Ovary (tissue), 3 donors: ENCODE data around the gene DDX6.

ENCODE experiments used
- CTCF ChIP-seq, 3 donors: fragments of 450-650 bp in 2 of 3; fragments of 200-600 bp in 1 of 3; IDR thresholded peaks; one replicate each; pipeline versions ENCODE4 v1.5.1 to v1.8.0; 2016 to 2022; ENCODE audit warnings: antibody characterized with exemption in 3 of 3, mild to moderate bottlenecking in 1 of 3
- POLR2A ChIP-seq: fragments of 450-650 bp; IDR thresholded peaks from one replicate; pipeline ENCODE4 v1.6.1; 2017; ENCODE audit warnings: antibody characterized with exemption, mild to moderate bottlenecking, moderate library complexity
- donor health status: DM: no; HTN: no; CAD: no.

GRCh38 chr11:118705111-118705741 is 85.7 kb downstream of the DDX6 start:
- no peak for TF ChIP-seq CTCF (IDR thresholded peaks at IDR 0.05)
- TF ChIP-seq POLR2A: no peak
